H1 (cell line): ENCODE results near the gene ESYT2. TPM values are rescaled to one million over a fixed set of nuclear protein-coding genes. Genes with fewer than 3 reads are reported as not detected.

ENCODE experiments used
- CTCF ChIA-PET: fragments of 300-600 bp; sonication (Branson Sonifier 250); formaldehyde crosslinking; loops from one replicate; lab custom pipeline; 2021; ENCODE audit not compliant: partially characterized antibody; lab: Charles Lee
- POLR2A ChIA-PET: fragments of 300-600 bp; sonication (Branson Sonifier 250); formaldehyde crosslinking; loops from one replicate; lab custom pipeline; 2021; ENCODE audit warnings: inconsistent platforms; ENCODE audit not compliant: partially characterized antibody; lab: Charles Lee
- DNase-seq, 2 experiments: peaks; one replicate each; pipeline versions ENCODE4 v3.0.0 to v3.0.0-alpha.2; 2010 to 2022; ENCODE audit warnings: low spot score in 2 of 2, low read depth in 1 of 2, mixed read lengths in 1 of 2
- FAIRE-seq: peaks from 2 replicates; lab custom pipeline; 2011; peaks lifted over from hg19 to GRCh38; lab: Jason Lieb, UNC
- H2AFZ ChIP-seq: 2 replicates; pipeline ENCODE4 v1.8.1; 2012; ENCODE audit warnings: low read length, inconsistent platforms
- H2AK5ac ChIP-seq: 2 replicates; pipeline ENCODE4 v1.6.1; 2013; ENCODE audit warnings: low read depth, low read length
- H2BK120ac ChIP-seq: replicated peaks from 2 replicates; pipeline ENCODE3; 2013; ENCODE audit warnings: low read depth, low read length, inconsistent platforms
- H2BK12ac ChIP-seq: 2 replicates; pipeline ENCODE4 v1.6.1; 2013; ENCODE audit warnings: low read depth, low read length
- H2BK15ac ChIP-seq: 2 replicates; pipeline ENCODE4 v1.6.1; 2013; ENCODE audit warnings: low read length
- H2BK20ac ChIP-seq: 2 replicates; pipeline ENCODE4 v1.6.1; 2013; ENCODE audit warnings: low read length
- H2BK5ac ChIP-seq: 2 replicates; pipeline ENCODE4 v1.6.1; 2013; ENCODE audit warnings: low read depth, low read length
- H3K14ac ChIP-seq: 2 replicates; pipeline ENCODE4 v1.6.1; 2013; ENCODE audit warnings: inconsistent platforms; ENCODE audit not compliant: insufficient read length
- H3K18ac ChIP-seq: 2 replicates; pipeline ENCODE4 v1.6.1; 2013; ENCODE audit warnings: low read length; ENCODE audit errors: extremely low read depth
- H3K23ac ChIP-seq: 2 replicates; pipeline ENCODE4 v1.6.1; 2013; ENCODE audit warnings: inconsistent platforms; ENCODE audit not compliant: insufficient read length
- H3K23me2 ChIP-seq: 2 replicates; pipeline ENCODE4 v1.6.1; 2013; ENCODE audit warnings: low read depth, low read length
- H3K27ac ChIP-seq: 2 replicates; pipeline ENCODE4 v1.6.1; 2011; ENCODE audit warnings: low read depth, low read length, inconsistent platforms
- H3K27me3 ChIP-seq, 4 experiments: replicated peaks in 1 of 4; 1 replicate in 1 of 4; 2 replicates in 3 of 4; pipeline versions ENCODE4 v1.6.1 to v1.8.1; 2011 to 2013; ENCODE audit warnings: low read length in 3 of 4, mild to moderate bottlenecking in 3 of 4, inconsistent platforms in 2 of 4, mixed read lengths in 2 of 4, moderate library complexity in 1 of 4; ENCODE audit not compliant: control insufficient read depth in 3 of 4, insufficient read depth in 3 of 4; ENCODE audit errors: extremely low read depth in 1 of 4
- H3K36me3 ChIP-seq, 4 experiments: 2 replicates each; pipeline versions ENCODE4 v1.6.1 to v1.8.1; 2011 to 2013; ENCODE audit warnings: mild to moderate bottlenecking in 4 of 4, low read length in 3 of 4, moderate library complexity in 2 of 4, control low read depth in 1 of 4, inconsistent platforms in 1 of 4; ENCODE audit not compliant: insufficient read depth in 4 of 4, control insufficient read depth in 2 of 4
- H3K4ac ChIP-seq: replicated peaks from 2 replicates; pipeline ENCODE3; 2013; ENCODE audit warnings: low read length, low read depth, mixed read lengths, inconsistent platforms; ENCODE audit not compliant: insufficient read length
- H3K4me1 ChIP-seq, 4 experiments: replicated peaks in 1 of 4; 1 replicate in 1 of 4; 2 replicates in 3 of 4; pipeline versions ENCODE4 v1.6.1 to v1.8.1; 2011 to 2013; ENCODE audit warnings: low read length in 3 of 4, inconsistent platforms in 2 of 4, mixed read lengths in 1 of 4; ENCODE audit not compliant: insufficient read depth in 4 of 4, control insufficient read depth in 3 of 4
- H3K4me2 ChIP-seq, 2 experiments: 2 replicates each; pipeline versions ENCODE4 v1.6.1 to v1.8.1; 2011 to 2013; ENCODE audit warnings: low read depth in 2 of 2, low read length in 2 of 2, control low read depth in 1 of 2, inconsistent platforms in 1 of 2, mild to moderate bottlenecking in 1 of 2; ENCODE audit not compliant: insufficient read depth in 1 of 2
- H3K4me3 ChIP-seq, 4 experiments: fragments of 200-600, 300-600 bp in 1 of 4; sonication (generic), shearing (Covaris generic), sonication (Bioruptor Twin) in 1 of 4; 2 replicates each; pipeline versions ENCODE4 v1.5.1 to v1.8.1; 2011 to 2016; ENCODE audit warnings: low read length in 4 of 4, low read depth in 3 of 4, control low read depth in 2 of 4, inconsistent platforms in 2 of 4, mild to moderate bottlenecking in 2 of 4, mixed read lengths in 1 of 4, moderate library complexity in 1 of 4; ENCODE audit not compliant: insufficient read depth in 2 of 4; ENCODE audit errors: extremely low read depth in 1 of 4
- H3K56ac ChIP-seq: replicated peaks from 2 replicates; pipeline ENCODE3; 2013; ENCODE audit warnings: low read depth, mild to moderate bottlenecking, mixed read lengths, low read length, inconsistent platforms; ENCODE audit not compliant: insufficient read length
- H3K79me1 ChIP-seq: 2 replicates; pipeline ENCODE4 v1.6.1; 2013; ENCODE audit warnings: low read depth, low read length, control low read depth
- H3K79me2 ChIP-seq, 2 experiments: 2 replicates each; pipeline versions ENCODE4 v1.6.1 to v1.8.1; 2012 to 2013; ENCODE audit warnings: low read length in 2 of 2, mild to moderate bottlenecking in 2 of 2, inconsistent platforms in 1 of 2; ENCODE audit not compliant: insufficient read depth in 2 of 2, control insufficient read depth in 1 of 2
- H3K9ac ChIP-seq, 4 experiments: replicated peaks in 1 of 4; 1 replicate in 1 of 4; 2 replicates in 3 of 4; pipeline versions ENCODE4 v1.6.1 to v1.8.1; 2011 to 2013; ENCODE audit warnings: low read depth in 3 of 4, low read length in 3 of 4, control low read depth in 2 of 4, mild to moderate bottlenecking in 2 of 4, moderate library complexity in 2 of 4, inconsistent platforms in 1 of 4; ENCODE audit errors: extremely low read depth in 1 of 4
- H3K9me3 ChIP-seq, 2 experiments: 2 replicates each; pipeline versions ENCODE4 v1.6.1 to v1.8.1; 2012 to 2013; ENCODE audit warnings: mild to moderate bottlenecking in 2 of 2, moderate library complexity in 2 of 2, control low read depth in 1 of 2, inconsistent platforms in 1 of 2, low read depth in 1 of 2, low read length in 1 of 2, mixed read lengths in 1 of 2; ENCODE audit not compliant: insufficient read depth in 2 of 2
- H4K20me1 ChIP-seq, 2 experiments: replicated peaks in 1 of 2; 2 replicates each; pipeline versions ENCODE3 to v1.8.1; 2011 to 2013; ENCODE audit warnings: inconsistent platforms in 2 of 2, low read length in 2 of 2, mild to moderate bottlenecking in 1 of 2; ENCODE audit not compliant: insufficient read depth in 2 of 2, control insufficient read depth in 1 of 2
- H4K5ac ChIP-seq: 2 replicates; pipeline ENCODE4 v1.6.1; 2013; ENCODE audit warnings: low read length, low read depth, mixed read lengths, inconsistent platforms; ENCODE audit not compliant: insufficient read length
- H4K8ac ChIP-seq: 2 replicates; pipeline ENCODE4 v1.8.0; 2013; ENCODE audit warnings: mild to moderate bottlenecking, moderate library complexity, low read length, inconsistent platforms; ENCODE audit not compliant: insufficient read depth; ENCODE audit errors: extremely low read depth
- H4K91ac ChIP-seq: replicated peaks from 2 replicates; pipeline ENCODE3; 2013; ENCODE audit warnings: low read length, mixed read lengths, inconsistent platforms; ENCODE audit not compliant: insufficient read length
- ASH2L ChIP-seq: fragments of 200-600, 300-600 bp; sonication (generic); IDR thresholded peaks from one replicate; pipeline ENCODE4 v1.7.1; 2017; ENCODE audit warnings: low read length
- CBX8 ChIP-seq: fragments of 300-800, 300-1000 bp; sonication (generic); IDR thresholded peaks from 2 replicates; pipeline ENCODE4 v1.7.1; 2016; ENCODE audit warnings: low read depth, low read length, borderline replicate concordance
- CHD2 ChIP-seq: IDR thresholded peaks from 2 replicates; pipeline ENCODE4 v1.6.1; 2012; ENCODE audit warnings: low read length, improper control_type of control experiment
- FOSL1 ChIP-seq: IDR thresholded peaks from 2 replicates; pipeline ENCODE4 v1.6.1; 2011; ENCODE audit warnings: mild to moderate bottlenecking, low read depth, low read length, moderate library complexity; ENCODE audit not compliant: insufficient read depth
- GABPA ChIP-seq: IDR thresholded peaks from 2 replicates; pipeline ENCODE4 v1.6.1; 2011; ENCODE audit warnings: mild to moderate bottlenecking, low read length, moderate library complexity, borderline replicate concordance; ENCODE audit not compliant: insufficient read depth
- JUND ChIP-seq: IDR thresholded peaks from 2 replicates; pipeline ENCODE4 v1.6.1; 2011; ENCODE audit warnings: mild to moderate bottlenecking, improper control_type of control experiment, low read length
- SP4 ChIP-seq: IDR thresholded peaks from 2 replicates; pipeline ENCODE4 v1.6.1; 2012; ENCODE audit warnings: low read length, inconsistent platforms
- TAF1 ChIP-seq: IDR thresholded peaks from 2 replicates; pipeline ENCODE4 v1.6.1; 2011; ENCODE audit warnings: mild to moderate bottlenecking, low read depth, low read length
- TAF7 ChIP-seq: optimal IDR thresholded peaks from 2 replicates; pipeline ENCODE3; 2011; ENCODE audit warnings: low read depth, mild to moderate bottlenecking, inconsistent platforms, low read length, moderate library complexity, borderline replicate concordance
- USF2 ChIP-seq: IDR thresholded peaks from 2 replicates; pipeline ENCODE4 v1.6.1; 2011; ENCODE audit warnings: low read length, improper control_type of control experiment
- YY1 ChIP-seq: IDR thresholded peaks from 2 replicates; pipeline ENCODE4 v1.6.1; 2011; ENCODE audit warnings: low read depth, mild to moderate bottlenecking, low read length
- WGBS, 2 experiments: shearing (Covaris generic) in 1 of 2; methylation state at CpG; one replicate each; pipeline versions ENCODE4 v1.1.6 to v1.1.7; 2013 to 2015; ENCODE audit warnings: low lambda C conversion rate in 2 of 2, mixed read lengths in 2 of 2, inconsistent platforms in 1 of 2, low coverage in 1 of 2, missing lambda C conversion rate in 1 of 2; ENCODE audit not compliant: insufficient replicate concordance in 2 of 2, insufficient coverage in 1 of 2, insufficient read length in 1 of 2; ENCODE audit errors: extremely low coverage in 1 of 2, missing lambda C conversion rate in 1 of 2; 5-methylcytosine and 5-hydroxymethylcytosine counted together
- polyA plus RNA-seq, 7 experiments: library from polyadenylated mRNA; depleted of rRNA in 3 of 7; stranded (reverse) in 5 of 7; unstranded in 2 of 7; fragments of >200 nt in 5 of 7; fragments of 200-250 nt in 2 of 7; gene quantifications; 1 replicate in 5 of 7; 2 replicates in 1 of 7; 4 replicates in 1 of 7; pipeline versions ENCODE4 v1.2.1 to v1.2.3, GENCODE V29; 2011 to 2013; ENCODE audit warnings: missing spikeins in 2 of 7, mixed read lengths in 2 of 7
- total RNA-seq: library from RNA; stranded (reverse); fragmentation: NEBNext Ultra II Directional; extraction: Animal tissue kit (Norgen Biotek cat#: 25700); gene quantifications from 2 replicates; pipeline ENCODE4 v1.2.1, GENCODE V29; 2021

The ESYT2 gene
- total and polyA plus RNA-seq, 2 of the 8 experiments (the other 6 are each of a cell fraction or from before 2014, with no cell fraction given): 27.0 to 37.5 TPM

GRCh38 chr7:158865977-158866376 is 36.7 kb upstream of the ESYT2 start:
- no peaks in the 10 kb centered on the region for H3K9me3 ChIP-seq
- peaks cover 0 to 7% (median 2%) of the 10 kb centered on the region in 4 experiments; a peak in 5 of 8 replicates for H3K36me3 ChIP-seq
- DNase-seq (no peak), FAIRE-seq (no peak)
- WGBS, 2 experiments: 97% methylated on average over 4 of the region's 4 CpGs; no CpG with 5 or more reads in 1 of the 2 experiments
- no peak overlapping the region for H4K8ac ChIP-seq
- no peak overlapping the region for H3K27ac ChIP-seq
- POLR2A ChIA-PET: no interaction called here
- H2AK5ac ChIP-seq: no peak overlapping the region
- H2BK12ac ChIP-seq: no peak overlapping the region
- no peak overlapping the region for H4K5ac ChIP-seq
- peaks cover 6% of the 10 kb centered on the region; the same call in 1 of the 2 replicates for H3K23me2 ChIP-seq
- no peaks in the 10 kb centered on the region; a peak in 1 of 7 replicates for H3K27me3 ChIP-seq
- H4K91ac ChIP-seq: no peak overlapping the region
- no peak overlapping the region for H3K56ac ChIP-seq
- H4K20me1 ChIP-seq: peaks cover 2 to 6% of the 10 kb centered on the region in 2 experiments
- H2BK5ac ChIP-seq: no peak overlapping the region
- H2AFZ ChIP-seq: no peak overlapping the region
- H3K79me2 ChIP-seq: peaks cover 2 to 46% of the 10 kb centered on the region in 2 experiments; a peak in 2 of 4 replicates
- H3K79me1 ChIP-seq: peaks cover 5% of the 10 kb centered on the region; the same call in 1 of the 2 replicates
- no peak overlapping the region for H3K18ac ChIP-seq
- H3K4me1 ChIP-seq: peaks cover 7 to 12% (median 10%) of the 10 kb centered on the region in 4 experiments; a peak in 5 of 7 replicates
- TF ChIP-seq CBX8 (no peak), YY1 (no peak), TAF1 (no peak), TAF7 (no peak), GABPA (no peak), SP4 (no peak), USF2 (no peak), JUND (no peak), ASH2L (no peak), FOSL1 (no peak), CHD2 (no peak)
- no peak overlapping the region for H3K4ac ChIP-seq
- H2BK20ac ChIP-seq: no peak overlapping the region
- no peak overlapping the region for H3K4me2 ChIP-seq
- H3K23ac ChIP-seq: no peak overlapping the region
- no peak overlapping the region for H3K9ac ChIP-seq
- H2BK15ac ChIP-seq: no peak overlapping the region
- no peak overlapping the region for H2BK120ac ChIP-seq
- H3K4me3 ChIP-seq: no peak overlapping the region
- H3K14ac ChIP-seq: no peak overlapping the region
- CTCF ChIA-PET: no interaction called here
